ENCODE results near the gene FDX1. TPM values are rescaled to one million over a fixed set of nuclear protein-coding genes. Genes with fewer than 3 reads are reported as not detected.

Gene FDX1
- total and polyA plus RNA-seq, 4 donors = 11.0 to 16.2 (median 14.5) TPM

GRCh38 chr11:110438017-110438416 is 8.3 kb downstream of the FDX1 start:
- DNase-seq = no peak
- ATAC-seq (ENCODE audit: insufficient read depth, low FRiP score) = no peak
- TF ChIP-seq, protein P1, sequence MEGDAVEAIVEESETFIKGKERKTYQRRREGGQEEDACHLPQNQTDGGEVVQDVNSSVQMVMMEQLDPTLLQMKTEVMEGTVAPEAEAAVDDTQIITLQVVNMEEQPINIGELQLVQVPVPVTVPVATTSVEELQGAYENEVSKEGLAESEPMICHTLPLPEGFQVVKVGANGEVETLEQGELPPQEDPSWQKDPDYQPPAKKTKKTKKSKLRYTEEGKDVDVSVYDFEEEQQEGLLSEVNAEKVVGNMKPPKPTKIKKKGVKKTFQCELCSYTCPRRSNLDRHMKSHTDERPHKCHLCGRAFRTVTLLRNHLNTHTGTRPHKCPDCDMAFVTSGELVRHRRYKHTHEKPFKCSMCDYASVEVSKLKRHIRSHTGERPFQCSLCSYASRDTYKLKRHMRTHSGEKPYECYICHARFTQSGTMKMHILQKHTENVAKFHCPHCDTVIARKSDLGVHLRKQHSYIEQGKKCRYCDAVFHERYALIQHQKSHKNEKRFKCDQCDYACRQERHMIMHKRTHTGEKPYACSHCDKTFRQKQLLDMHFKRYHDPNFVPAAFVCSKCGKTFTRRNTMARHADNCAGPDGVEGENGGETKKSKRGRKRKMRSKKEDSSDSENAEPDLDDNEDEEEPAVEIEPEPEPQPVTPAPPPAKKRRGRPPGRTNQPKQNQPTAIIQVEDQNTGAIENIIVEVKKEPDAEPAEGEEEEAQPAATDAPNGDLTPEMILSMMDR (IDR thresholded peaks at IDR 0.05; ENCODE audit: control extremely low read depth, extremely low read depth) = no peak
- peaks cover 11 to 22% (median 12%) of the 10 kb centered on the region in 4 donors for H3K36me3 ChIP-seq (ENCODE audit: control insufficient read depth in 4 of 4, insufficient read depth in 4 of 4, low read length in 4 of 4)
- WGBS, 2 donors = 80 to 96% methylated on average over 2 of the region's 2 CpGs
- H3K9ac ChIP-seq (ENCODE audit: insufficient read depth in 1 of 2, low read length in 2 of 2) = no peak overlapping the region
- no peaks in the 10 kb centered on the region for H3K9me3 ChIP-seq (ENCODE audit: control insufficient read depth in 4 of 4, insufficient read depth in 3 of 4, low read length in 3 of 4)
- H3K27me3 ChIP-seq (ENCODE audit: control insufficient read depth in 3 of 3, insufficient read depth in 3 of 3, low read length in 2 of 3) = no peaks in the 10 kb centered on the region
- no peak overlapping the region for H3K27ac ChIP-seq (ENCODE audit: low read depth in 1 of 2, low read length in 1 of 2)
- no peak overlapping the region for H3K4me3 ChIP-seq
- peaks cover 1 to 11% (median 4%) of the 10 kb centered on the region in 5 donors for H3K4me1 ChIP-seq (ENCODE audit: control insufficient read depth in 5 of 5, insufficient read depth in 5 of 5, low read length in 5 of 5)

GRCh38 chr11:110445437-110445836 is 15.7 kb downstream of the FDX1 start:
- TF ChIP-seq, protein P1 (IDR thresholded peaks at IDR 0.05; ENCODE audit: control extremely low read depth, extremely low read depth) = no peak
- H3K36me3 ChIP-seq (ENCODE audit: control insufficient read depth in 4 of 4, insufficient read depth in 4 of 4, low read length in 4 of 4) = peaks cover 4 to 11% (median 8%) of the 10 kb centered on the region in 4 donors
- peaks cover 0 to 14% (median 0%) of the 10 kb centered on the region in 5 donors for H3K4me1 ChIP-seq (ENCODE audit: control insufficient read depth in 5 of 5, insufficient read depth in 5 of 5, low read length in 5 of 5)
- WGBS, 2 donors = 79 to 84% methylated on average over 1 of the region's 1 CpG
- no peaks in the 10 kb centered on the region for H3K27me3 ChIP-seq (ENCODE audit: control insufficient read depth in 3 of 3, insufficient read depth in 3 of 3, low read length in 2 of 3)
- no peak overlapping the region for H3K4me3 ChIP-seq
- no peak for DNase-seq
- no peak overlapping the region for H3K27ac ChIP-seq (ENCODE audit: low read depth in 1 of 2, low read length in 1 of 2)
- no peak for ATAC-seq (ENCODE audit: insufficient read depth, low FRiP score)
- H3K9me3 ChIP-seq (ENCODE audit: control insufficient read depth in 4 of 4, insufficient read depth in 3 of 4, low read length in 3 of 4) = no peaks in the 10 kb centered on the region
- no peak overlapping the region for H3K9ac ChIP-seq (ENCODE audit: insufficient read depth in 1 of 2, low read length in 2 of 2)

- Histone ChIP-seq H3K36me3 (ENCODE audit: control insufficient read depth in 4 of 4, insufficient read depth in 4 of 4, low read length in 4 of 4) (peaks cover 2 to 7% (median 7%) of the 10 kb centered on the region in 4 donors), H3K4me3 (no peak overlapping the region), H3K9ac (ENCODE audit: insufficient read depth in 1 of 2, low read length in 2 of 2) (no peak overlapping the region), H3K4me1 (ENCODE audit: control insufficient read depth in 5 of 5, insufficient read depth in 5 of 5, low read length in 5 of 5) (peaks cover 0 to 14% (median 0%) of the 10 kb centered on the region in 5 donors), H3K9me3 (ENCODE audit: control insufficient read depth in 4 of 4, insufficient read depth in 3 of 4, low read length in 3 of 4) (no peaks in the 10 kb centered on the region), H3K27me3 (ENCODE audit: control insufficient read depth in 3 of 3, insufficient read depth in 3 of 3, low read length in 2 of 3) (no peaks in the 10 kb centered on the region), H3K27ac (ENCODE audit: low read depth in 1 of 2, low read length in 1 of 2) (no peak overlapping the region)
- ATAC-seq (ENCODE audit: insufficient read depth, low FRiP score) (no peak), DNase-seq (no peak)
- TF ChIP-seq, protein P1 (IDR thresholded peaks at IDR 0.05; ENCODE audit: control extremely low read depth, extremely low read depth) = no peak
- WGBS, 2 donors = 96 to 99% methylated on average over 3 of the region's 3 CpGs
Measured at GRCh38 chr11:110446061-110446460, 16.3 kb downstream of the FDX1 start.

DNA sequence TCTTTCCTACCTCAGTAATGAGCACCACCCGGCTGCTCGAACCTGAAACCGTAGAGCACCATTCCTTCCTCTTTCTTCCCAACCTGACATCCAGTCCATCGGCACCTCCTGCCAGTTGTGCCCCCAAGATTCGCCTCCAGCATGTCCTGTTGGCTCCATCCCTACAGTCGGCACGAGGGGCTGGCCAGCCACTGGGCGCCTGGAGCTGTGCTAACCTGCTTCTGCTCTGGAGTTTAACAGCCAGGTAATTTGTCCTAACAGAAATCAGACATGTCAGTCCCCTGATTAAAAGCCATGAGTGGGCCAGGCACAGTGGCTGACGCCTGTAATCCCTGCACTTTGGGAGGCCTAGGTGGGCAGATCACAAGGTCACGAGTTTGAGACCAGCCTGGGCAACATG is 16.8 kb downstream of the FDX1 start:
- H3K9ac ChIP-seq (ENCODE audit: insufficient read depth in 1 of 2, low read length in 2 of 2) = no peak overlapping the region
- peaks cover 0 to 14% (median 0%) of the 10 kb centered on the region in 5 donors for H3K4me1 ChIP-seq (ENCODE audit: control insufficient read depth in 5 of 5, insufficient read depth in 5 of 5, low read length in 5 of 5)
- H3K27ac ChIP-seq (ENCODE audit: low read depth in 1 of 2, low read length in 1 of 2) = no peak overlapping the region
- TF ChIP-seq, protein P1 (IDR thresholded peaks at IDR 0.05; ENCODE audit: control extremely low read depth, extremely low read depth) = no peak
- no peak overlapping the region for H3K4me3 ChIP-seq
- H3K36me3 ChIP-seq (ENCODE audit: control insufficient read depth in 4 of 4, insufficient read depth in 4 of 4, low read length in 4 of 4) = peaks cover 0 to 5% (median 4%) of the 10 kb centered on the region in 4 donors
- DNase-seq (no peak), ATAC-seq (ENCODE audit: insufficient read depth, low FRiP score) (no peak)
- H3K27me3 ChIP-seq (ENCODE audit: control insufficient read depth in 3 of 3, insufficient read depth in 3 of 3, low read length in 2 of 3) = no peaks in the 10 kb centered on the region
- WGBS, 2 donors = 95 to 96% methylated on average over 10 of the region's 10 CpGs
- H3K9me3 ChIP-seq (ENCODE audit: control insufficient read depth in 4 of 4, insufficient read depth in 3 of 4, low read length in 3 of 4) = no peaks in the 10 kb centered on the region
